SHP77 treated with DMSO at 0.1 percent for 48 hours (cell line): ENCODE data around the gene PTRH2.

Source experiments
- DNase-seq: peaks from one replicate; lab custom pipeline; 2025; lab: John Stamatoyannopoulos, UW

PTRH2 gene

GRCh38 chr17:59719526-59719925 lies 12.3 kb upstream of the PTRH2 start:
- no peak for DNase-seq

DNA sequence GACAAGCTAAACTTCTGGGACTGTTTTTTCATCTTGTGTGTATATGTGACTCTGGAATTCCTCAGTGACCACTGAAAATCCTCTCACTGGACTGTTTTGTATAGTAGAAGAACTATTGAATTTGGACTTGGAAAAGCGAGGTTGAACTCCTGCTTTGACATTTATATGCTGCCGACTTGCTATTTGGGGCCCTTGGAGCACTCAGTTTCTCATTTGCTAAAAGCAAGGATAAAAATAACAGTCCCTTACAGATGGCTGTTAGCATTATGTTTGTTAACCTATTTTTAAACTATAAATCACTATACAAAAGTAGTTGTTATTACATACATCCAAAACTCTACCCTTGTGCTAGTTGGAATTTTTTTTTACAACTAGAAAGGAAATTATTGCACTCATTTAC lies 9.2 kb upstream of the PTRH2 start:
- DNase-seq = no peak

DNA sequence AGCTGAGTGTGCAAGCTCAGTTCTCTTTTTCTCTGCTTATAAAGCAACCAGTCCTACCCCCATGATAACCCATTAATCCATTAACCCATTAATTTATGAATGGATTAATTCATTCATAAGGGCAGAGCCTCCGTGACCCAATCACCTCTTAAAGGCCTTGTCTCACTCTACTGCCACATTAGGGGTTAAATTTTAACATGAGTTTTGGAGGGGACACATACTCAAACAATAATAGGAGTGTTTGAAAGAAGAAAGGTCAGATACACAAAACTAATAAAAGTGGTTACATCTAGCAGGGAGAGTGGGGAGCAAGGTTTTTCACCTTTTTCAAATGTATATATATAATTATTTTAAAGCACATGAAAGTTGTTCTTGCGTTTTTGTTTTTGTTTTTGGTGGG lies 7.0 kb upstream of the PTRH2 start:
- DNase-seq = no peak

DNA sequence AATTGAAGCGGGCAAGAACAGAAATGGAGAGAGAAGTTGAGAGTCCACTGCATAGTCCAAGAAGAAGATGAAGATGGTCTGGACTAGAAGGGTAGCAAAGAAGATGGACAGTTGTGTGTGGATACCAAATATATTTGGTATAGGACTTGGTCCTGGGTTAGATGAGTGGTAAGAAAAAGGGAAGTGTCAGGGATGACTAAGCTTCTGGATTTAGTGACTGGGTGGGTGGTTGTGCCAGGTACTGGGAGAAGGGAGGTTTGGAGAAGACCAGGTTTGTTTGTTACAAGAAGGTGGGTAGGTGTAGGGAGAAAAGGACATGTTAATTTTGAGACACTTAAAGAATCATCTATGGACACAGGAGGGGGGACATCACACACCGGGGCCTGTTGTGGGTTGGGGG lies 5.6 kb upstream of the PTRH2 start:
- no peak for DNase-seq

DNA sequence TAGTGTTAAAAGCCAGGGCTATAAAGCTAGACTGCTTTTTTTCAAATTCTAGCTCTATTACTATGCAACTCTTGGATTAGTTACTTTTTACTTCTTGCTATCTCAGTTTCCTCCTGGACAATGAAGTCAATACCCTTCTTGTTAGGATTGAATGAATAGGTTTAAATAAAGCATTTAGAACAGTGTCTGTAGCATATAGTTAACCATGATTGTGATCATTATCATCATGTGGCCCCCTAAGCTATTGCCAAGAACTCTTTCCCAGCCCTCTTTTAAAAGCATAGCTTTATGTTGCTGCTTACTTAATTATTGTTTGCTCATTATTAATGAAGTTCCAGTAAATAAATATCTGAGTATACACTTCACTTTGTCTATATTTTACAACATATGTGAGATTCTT lies 4.7 kb upstream of the PTRH2 start:
- DNase-seq = no peak

GRCh38 chr17:59707971-59708430 lies 771 bp upstream of the PTRH2 start:
- no peak for DNase-seq

GRCh38 chr17:59702304-59702703 lies 4.9 kb downstream of the PTRH2 start:
- DNase-seq = no peak

DNA sequence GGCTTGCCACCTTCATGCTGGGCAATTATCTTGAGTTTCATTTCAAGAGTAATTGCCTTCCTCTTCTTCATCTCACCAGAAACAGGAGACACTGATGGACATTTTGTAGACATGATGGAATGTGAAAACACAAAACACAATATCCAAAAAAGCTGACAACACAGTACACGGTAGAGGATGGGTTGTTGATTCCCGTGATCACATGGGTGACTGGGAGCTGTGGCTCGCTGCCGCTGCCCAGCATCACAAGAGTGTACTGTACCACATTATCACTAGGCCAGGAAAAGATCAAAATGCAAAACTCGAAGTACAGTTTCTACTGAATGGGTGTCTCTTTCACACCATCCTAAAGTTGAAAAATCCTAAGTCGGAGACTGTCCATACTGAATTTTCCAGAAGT lies 7.4 kb downstream of the PTRH2 start:
- DNase-seq = no peak

- no peak for DNase-seq
These were observed 8.0 kb downstream of the PTRH2 start for GRCh38 chr17:59699218-59699617.

DNA sequence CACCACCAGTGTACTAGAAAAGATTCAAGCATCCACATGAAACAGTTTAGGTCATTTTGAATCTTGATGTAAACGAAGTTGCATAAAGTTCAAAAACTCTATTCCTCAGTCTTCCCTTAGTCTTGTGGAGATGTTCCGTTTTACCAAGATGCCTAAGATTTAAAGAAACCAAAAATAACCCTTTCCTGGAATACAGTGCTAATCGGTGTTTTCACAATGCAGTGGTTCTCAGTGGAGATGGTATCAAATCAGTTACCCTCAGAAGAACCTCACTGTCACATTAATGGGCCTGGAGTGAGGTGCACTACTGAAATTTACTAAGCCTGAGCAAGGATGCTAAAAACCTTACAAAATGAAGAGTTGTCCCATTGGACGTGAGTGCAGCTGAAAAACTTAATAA lies 9.1 kb downstream of the PTRH2 start:
- no peak for DNase-seq

DNA sequence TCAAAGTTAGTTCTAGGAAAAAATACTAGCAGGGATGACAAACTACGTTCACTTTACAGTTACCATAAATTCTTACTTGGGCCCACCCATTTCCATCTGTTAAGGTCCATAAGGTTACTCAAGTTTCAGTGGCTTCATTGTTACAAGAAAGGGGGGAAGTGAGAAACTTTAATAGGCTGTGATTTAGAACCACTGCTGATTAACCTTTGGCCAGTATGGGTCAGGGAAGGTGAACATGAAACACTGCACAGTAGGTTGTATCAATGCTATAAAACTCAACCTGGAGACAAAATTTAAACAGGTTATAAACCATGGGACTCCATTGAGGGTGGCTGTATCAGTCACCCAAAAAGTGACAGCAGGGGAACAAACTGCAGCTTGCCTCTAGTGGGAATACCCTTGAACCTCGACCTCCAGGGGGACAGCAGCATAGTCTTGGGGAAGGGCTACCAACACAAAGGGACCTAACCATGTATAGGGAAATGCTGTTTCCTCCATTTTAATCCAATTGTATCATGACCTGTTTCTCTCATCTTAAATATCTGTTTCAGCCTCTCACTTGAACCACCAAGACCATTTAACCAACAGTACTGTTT lies 10.4 kb downstream of the PTRH2 start:
- no peak for DNase-seq

DNA sequence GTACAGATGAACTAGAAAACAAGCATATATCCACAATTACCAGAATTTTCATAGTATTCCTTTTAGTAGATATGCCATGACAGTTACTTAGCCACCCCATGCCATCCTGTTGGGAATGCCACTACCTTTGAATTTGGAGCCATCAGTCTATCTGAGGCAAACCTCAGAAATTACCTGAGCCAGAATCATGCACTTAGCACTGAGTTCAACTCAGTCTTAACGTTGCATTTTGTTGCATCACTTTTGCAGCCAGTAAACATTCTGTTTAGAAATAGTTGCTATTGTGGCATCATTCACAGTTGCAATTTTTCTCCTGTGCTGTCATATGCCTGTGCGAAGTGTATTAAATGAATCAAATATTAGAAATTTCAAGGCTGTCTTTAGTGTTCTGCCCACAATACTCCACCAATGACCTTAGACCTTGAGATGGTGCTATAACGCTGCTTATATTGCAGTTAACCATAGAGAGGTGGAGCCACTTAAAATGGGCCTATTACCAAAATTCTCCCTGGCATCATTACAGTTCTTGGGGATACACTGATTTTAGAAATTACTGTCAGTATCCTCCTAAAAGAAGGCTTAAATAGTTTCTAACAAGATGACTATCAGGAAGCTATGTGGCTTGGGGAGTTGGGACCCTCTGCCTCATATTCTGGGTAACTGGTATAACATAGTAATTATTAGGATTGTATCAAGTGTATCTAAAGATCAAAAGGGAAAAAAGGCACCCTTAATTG lies 11.1 kb downstream of the PTRH2 start:
- DNase-seq = no peak

DNA sequence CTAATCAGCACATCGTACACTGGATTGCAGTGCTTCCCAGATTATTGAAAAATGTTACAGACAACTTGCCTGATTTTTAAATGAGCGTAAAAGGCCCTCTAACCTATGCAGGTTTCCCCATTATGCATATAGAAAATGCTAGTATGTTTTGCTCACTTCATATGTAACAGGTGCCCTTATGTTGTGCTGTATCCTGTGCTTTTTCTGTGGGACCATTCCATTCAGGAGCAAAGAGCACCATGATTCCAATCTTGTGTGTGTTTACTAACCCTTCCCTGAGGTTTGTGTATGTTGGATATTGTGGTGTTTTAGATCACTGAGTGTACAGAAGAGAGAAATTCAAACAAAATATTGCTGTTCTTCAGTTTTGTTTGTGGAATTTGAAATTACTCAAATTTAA lies 12.9 kb downstream of the PTRH2 start:
- no peak for DNase-seq

DNA sequence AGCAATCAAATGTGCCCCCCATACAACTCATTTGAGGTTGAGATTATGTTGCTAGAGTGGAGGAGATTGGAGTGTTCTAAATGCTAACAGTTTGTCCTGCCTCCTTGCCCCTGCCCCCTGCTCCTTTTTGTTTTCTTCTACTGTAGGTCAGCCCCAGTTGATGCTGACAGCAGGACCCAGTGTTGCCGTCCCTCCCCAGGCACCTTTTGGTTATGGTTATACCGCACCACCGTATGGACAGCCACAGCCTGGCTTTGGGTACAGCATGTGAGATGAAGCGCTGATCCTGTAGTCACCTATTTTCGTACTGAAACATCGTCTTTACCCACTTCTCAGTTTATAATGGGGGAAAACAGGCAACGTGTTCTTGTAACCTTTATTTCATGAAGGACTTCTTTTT lies 13.6 kb downstream of the PTRH2 start:
- DNase-seq = no peak

DNA sequence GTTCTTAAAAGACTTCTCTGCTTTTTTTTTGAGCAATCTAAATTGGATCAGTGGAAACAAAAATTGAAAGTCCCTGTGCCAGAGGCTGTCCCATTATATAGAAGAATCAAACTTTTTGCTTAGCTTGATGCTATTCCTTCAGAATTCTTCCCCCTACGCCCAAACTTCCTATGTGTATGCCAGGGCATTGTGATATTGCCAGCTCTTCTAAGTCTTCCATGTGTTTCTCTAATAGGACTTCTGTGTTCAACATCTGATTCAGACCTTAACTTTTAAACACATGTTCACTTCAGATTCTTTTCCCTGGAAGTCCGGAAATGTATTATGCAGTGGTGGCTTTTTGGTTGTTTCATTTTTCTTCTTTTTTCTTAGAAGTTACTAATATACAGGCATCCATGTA lies 18.7 kb downstream of the PTRH2 start:
- DNase-seq = no peak

DNA sequence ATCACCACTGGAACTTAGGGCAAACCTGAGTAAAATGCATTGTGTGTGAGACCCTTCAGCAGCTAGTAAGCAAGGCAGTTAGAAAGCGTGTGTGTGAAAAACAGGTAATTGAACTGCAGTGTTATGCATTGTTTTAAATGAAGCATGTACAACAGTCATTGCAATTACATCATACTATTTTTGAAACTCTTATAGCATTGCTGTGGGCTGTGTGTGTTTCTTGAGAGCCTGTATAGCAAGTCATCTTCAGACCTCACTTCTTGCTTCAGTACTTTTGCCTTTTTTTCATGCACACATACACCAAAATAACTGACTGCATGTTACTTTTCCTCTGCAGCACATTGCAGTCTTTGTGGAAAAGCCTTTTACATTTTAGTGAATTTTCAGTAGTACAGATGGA lies 19.2 kb downstream of the PTRH2 start:
- no peak for DNase-seq

DNA sequence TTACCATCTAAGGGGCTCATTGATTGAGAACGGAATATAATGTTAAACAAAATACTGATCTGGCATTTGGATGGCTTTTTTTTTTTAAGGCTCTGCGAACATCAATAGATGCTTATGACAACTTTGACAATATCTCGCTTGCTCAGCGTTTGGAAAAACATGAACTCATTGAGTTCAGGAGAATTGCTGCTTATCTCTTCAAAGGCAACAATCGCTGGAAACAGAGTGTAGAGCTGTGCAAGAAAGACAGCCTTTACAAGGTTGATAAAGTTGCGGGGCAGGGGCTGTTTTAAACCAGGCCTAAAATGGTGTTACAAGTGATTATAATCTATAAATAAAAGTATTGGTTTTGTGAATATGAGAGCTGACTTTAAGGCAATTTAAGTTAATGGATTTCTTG lies 22.3 kb downstream of the PTRH2 start:
- no peak for DNase-seq

- DNase-seq = no peak
These were observed 23.9 kb downstream of the PTRH2 start for GRCh38 chr17:59683283-59683682.

- no peak for DNase-seq
These were observed 26.9 kb downstream of the PTRH2 start for GRCh38 chr17:59680314-59680713.

- DNase-seq = no peak
These were observed 28.3 kb downstream of the PTRH2 start for GRCh38 chr17:59678918-59679317.

GRCh38 chr17:59676716-59677115 lies 30.5 kb downstream of the PTRH2 start:
- DNase-seq = no peak

DNA sequence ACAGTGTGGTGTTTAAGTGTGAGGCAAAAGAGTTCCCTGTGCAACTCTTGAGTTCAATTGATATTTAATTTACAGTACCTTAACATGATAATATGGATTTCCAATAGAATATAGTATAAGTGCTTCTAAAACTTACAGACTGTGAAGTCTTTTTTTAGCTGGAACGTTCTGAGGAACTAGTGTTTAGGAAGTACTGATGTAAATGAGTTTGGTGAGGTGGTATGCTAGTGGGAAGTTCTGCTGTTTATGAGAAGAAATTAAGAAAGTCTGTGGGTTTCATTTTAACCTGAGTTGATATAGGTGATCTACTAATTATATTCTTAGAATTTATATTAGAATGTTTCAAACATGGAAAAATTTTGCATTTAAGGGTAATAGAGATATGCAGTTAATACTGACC lies 32.0 kb downstream of the PTRH2 start:
- DNase-seq = no peak

DNA sequence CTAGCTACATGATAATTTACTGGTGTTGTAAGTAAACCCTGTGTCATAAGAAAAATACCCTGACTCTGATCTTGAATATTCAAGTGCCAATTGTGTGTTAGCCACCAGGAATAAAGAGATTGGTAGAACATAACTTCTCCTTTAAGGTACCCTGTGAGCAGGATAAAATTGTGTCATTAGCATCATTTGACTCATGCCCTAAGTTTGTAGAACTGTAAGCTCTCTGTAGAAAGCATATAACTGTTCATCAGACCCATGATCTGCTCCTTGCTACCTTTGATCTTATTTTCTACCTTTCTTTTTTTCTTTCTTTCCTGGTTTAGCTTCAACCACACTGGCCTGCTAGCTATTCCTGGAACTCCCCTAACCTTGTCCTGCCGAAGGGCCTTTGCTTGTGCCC lies 35.8 kb downstream of the PTRH2 start:
- no peak for DNase-seq

DNA sequence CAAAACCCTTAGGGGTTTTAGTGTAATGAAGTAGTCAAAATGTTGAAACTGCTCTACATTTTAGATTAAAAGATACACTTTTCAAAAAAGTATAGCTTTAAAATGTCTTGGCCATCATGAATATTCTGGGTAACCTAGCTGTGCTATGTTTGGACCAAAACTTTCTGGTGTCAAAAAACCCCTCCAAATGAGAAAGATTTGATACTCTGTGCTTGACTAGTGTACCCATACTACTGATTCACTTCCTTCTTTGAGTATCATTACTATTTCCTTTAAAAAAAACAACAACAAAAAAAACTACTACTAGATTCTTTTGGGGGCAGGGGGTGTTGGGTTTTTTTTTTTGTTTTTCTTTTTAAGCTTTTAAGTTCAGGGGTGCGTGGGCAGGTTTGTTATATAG lies 37.3 kb downstream of the PTRH2 start:
- DNase-seq = no peak
